Measurements from ENCODE around the gene CDON.

- TF ChIP-seq CTCF (conservative IDR thresholded peaks at IDR 0.05) (no peak), ZFX (IDR thresholded peaks at IDR 0.05) (no peak)
These were observed 13.5 kb downstream of the CDON start for GRCh38 chr11:126049159-126049558.
